Gastroesophageal sphincter (tissue), 4 donors: ENCODE measurements around the gene TFB2M. TPM values are rescaled to one million over a fixed set of nuclear protein-coding genes. Genes with fewer than 3 reads are reported as not detected.
A peak's percentile ranks its signal among the peaks of the same experiment; 100 is the strongest.

ENCODE experiments used
- ATAC-seq: fragments of 150-250 bp; one replicate; pipeline ENCODE4 v1.9.1; 2016; ENCODE audit warnings: mild to moderate bottlenecking, moderate library complexity
- H3K27ac ChIP-seq, 4 donors: fragments of 200-600 bp; sonication (generic) in 3 of 4; 1 replicate in 3 of 4; 2 replicates in 1 of 4; pipeline ENCODE4 v1.5.1; 2016 to 2019
- H3K27me3 ChIP-seq: fragments of 200-600 bp; sonication (generic); one replicate; pipeline ENCODE4 v1.5.1; 2019
- H3K36me3 ChIP-seq, 2 donors: fragments of 200-600 bp; sonication (generic); one replicate each; pipeline ENCODE4 v1.5.1; 2019; ENCODE audit warnings: control low read depth in 1 of 2
- H3K4me1 ChIP-seq, 3 donors: fragments of 200-600 bp; sonication (generic); 1 replicate in 2 of 3; 2 replicates in 1 of 3; pipeline ENCODE4 v1.5.1; 2016 to 2019; ENCODE audit warnings: control low read depth in 2 of 3
- H3K4me3 ChIP-seq, 2 donors: fragments of 200-600 bp; sonication (generic); one replicate each; pipeline ENCODE4 v1.5.1; 2019; ENCODE audit warnings: mild to moderate bottlenecking in 1 of 2, moderate library complexity in 1 of 2
- H3K9me3 ChIP-seq, 3 donors: fragments of 200-600 bp; sonication (generic); one replicate each; pipeline ENCODE4 v1.5.1; 2017 to 2019; ENCODE audit warnings: control low read depth in 2 of 3
- CTCF ChIP-seq, 4 experiments: fragments of 200-600 bp in 2 of 4; fragments of 450-650 bp in 2 of 4; sonication (generic) in 1 of 4; IDR thresholded peaks; one replicate each; pipeline ENCODE4 v1.5.1; 2017 to 2019; ENCODE audit warnings: antibody characterized with exemption in 4 of 4, mild to moderate bottlenecking in 2 of 4, moderate library complexity in 2 of 4
- EP300 ChIP-seq: sonication (generic); formaldehyde crosslinking; IDR thresholded peaks from one replicate; pipeline ENCODE4 v1.6.1; 2017; ENCODE audit warnings: antibody characterized with exemption, mild to moderate bottlenecking
- POLR2A ChIP-seq, 2 donors: fragments of 450-650 bp; IDR thresholded peaks; one replicate each; pipeline ENCODE4 v1.6.1; 2017; ENCODE audit warnings: antibody characterized with exemption in 2 of 2, mild to moderate bottlenecking in 2 of 2, moderate library complexity in 1 of 2
- POLR2AphosphoS5 ChIP-seq: sonication (generic); formaldehyde crosslinking; IDR thresholded peaks from one replicate; pipeline ENCODE4 v1.6.1; 2017; ENCODE audit warnings: antibody characterized with exemption
- WGBS, 2 donors: methylation state at CpG; one replicate each; pipeline ENCODE4 v1.1.5; 2018; ENCODE audit warnings: low coverage in 1 of 2; 5-methylcytosine and 5-hydroxymethylcytosine counted together
- total RNA-seq, 4 donors: library from RNA; depleted of rRNA; stranded (reverse); fragments of >200 nt; gene quantifications; one replicate each; pipeline ENCODE4 v1.1.0, GENCODE V29; 2016

The TFB2M gene
- total RNA-seq, 4 donors from 2014 or later: 7.4 to 12.8 (median 10.2) TPM

- no peaks in the 10 kb centered on the region for H3K9me3 ChIP-seq
- H3K27me3 ChIP-seq: no peaks in the 10 kb centered on the region
- H3K27ac ChIP-seq: peak overlapping the region; percentile 71 to 80 (median 76)
- H3K4me1 ChIP-seq: peaks cover 12 to 82% (median 15%) of the 10 kb centered on the region in 3 donors
- peaks cover 0 to 4% of the 10 kb centered on the region in 2 donors for H3K36me3 ChIP-seq
- no peak overlapping the region for H3K4me3 ChIP-seq
- WGBS, 2 donors: 82 to 84% methylated on average over 5 to 7 of the region's 7 CpGs
- TF ChIP-seq POLR2A (IDR thresholded peaks at IDR 0.05) (no peak), POLR2AphosphoS5 (no peak), EP300 (no peak), CTCF (IDR thresholded peaks at IDR 0.05) (no peak)
- ATAC-seq: no peak
Measured at GRCh38 chr1:246597971-246598370, 31.9 kb upstream of the TFB2M start.

- 6 to 15% methylated on average over 4 to 5 of the region's 5 CpGs for WGBS, 2 donors
- TF ChIP-seq POLR2AphosphoS5 (peak; percentile 67), POLR2A (IDR thresholded peaks at IDR 0.05) (no peak)
- no peaks in the 10 kb centered on the region for H3K9me3 ChIP-seq
- H3K4me1 ChIP-seq: peaks cover 15 to 88% (median 16%) of the 10 kb centered on the region in 3 donors
- H3K27ac ChIP-seq: peak overlapping the region; percentile 71 to 80 (median 76)
- H3K4me3 ChIP-seq: no peak overlapping the region
- ATAC-seq: peak; percentile 78
- H3K36me3 ChIP-seq: peaks cover 0 to 7% of the 10 kb centered on the region in 2 donors
- H3K27me3 ChIP-seq: no peaks in the 10 kb centered on the region
Measured at GRCh38 chr1:246597340-246597739, 31.3 kb upstream of the TFB2M start.

GRCh38 chr1:246595146-246595545, 29.1 kb upstream of the TFB2M start:
- WGBS, 2 donors: 53 to 58% methylated on average over 3 of the region's 3 CpGs

GRCh38 chr1:246592695-246593094, 26.6 kb upstream of the TFB2M start:
- Histone ChIP-seq H3K4me3 (no peak overlapping the region), H3K9me3 (no peaks in the 10 kb centered on the region), H3K27ac (peak overlapping the region in 3 of 4 donors; percentile 43 to 48 (median 46)), H3K4me1 (peaks cover 13 to 77% (median 15%) of the 10 kb centered on the region in 3 donors), H3K27me3 (no peaks in the 10 kb centered on the region), H3K36me3 (peaks cover 0 to 17% of the 10 kb centered on the region in 2 donors)
- TF ChIP-seq CTCF (IDR thresholded peaks at IDR 0.05) (no peak), POLR2A (IDR thresholded peaks at IDR 0.05) (no peak)
- ATAC-seq: no peak

More at GRCh38 chr1:246595146-246595545, 29.1 kb upstream of the TFB2M start:
- Histone ChIP-seq H3K4me3 (no peak overlapping the region), H3K36me3 (peaks cover 0 to 17% of the 10 kb centered on the region in 2 donors), H3K27me3 (no peaks in the 10 kb centered on the region), H3K9me3 (no peaks in the 10 kb centered on the region), H3K27ac (peak overlapping the region in 3 of 4 donors; percentile 14 to 71 (median 47)), H3K4me1 (peaks cover 16 to 93% (median 19%) of the 10 kb centered on the region in 3 donors)
- TF ChIP-seq POLR2A (IDR thresholded peaks at IDR 0.05): no peak
- TF ChIP-seq POLR2AphosphoS5: no peak
- TF ChIP-seq EP300: no peak
- TF ChIP-seq CTCF (IDR thresholded peaks at IDR 0.05): no peak
- ATAC-seq: no peak

- TF ChIP-seq CTCF (IDR thresholded peaks at IDR 0.05): no peak
- TF ChIP-seq POLR2AphosphoS5: no peak
- no peak for TF ChIP-seq POLR2A (IDR thresholded peaks at IDR 0.05)
- TF ChIP-seq EP300: no peak
- H3K27me3 ChIP-seq: no peaks in the 10 kb centered on the region
- peak overlapping the region in 2 of 4 donors; percentile 43 to 46 for H3K27ac ChIP-seq
- peaks cover 0 to 17% of the 10 kb centered on the region in 2 donors for H3K36me3 ChIP-seq
- no peak overlapping the region for H3K4me3 ChIP-seq
- H3K4me1 ChIP-seq: peaks cover 5 to 77% (median 16%) of the 10 kb centered on the region in 3 donors
- no peak for ATAC-seq
- no peaks in the 10 kb centered on the region for H3K9me3 ChIP-seq
- 79 to 91% methylated on average over 7 to 9 of the region's 13 CpGs for WGBS, 2 donors
Measured at GRCh38 chr1:246591958-246592357, 25.9 kb upstream of the TFB2M start.
